HG03097 (cell line): ENCODE data around the gene MFAP4.

ENCODE experiments used
- ATAC-seq: cut with Tn5 transposase; IDR thresholded peaks from one replicate; pipeline ENCODE4 v1.9.1; 2021; ENCODE audit not compliant: unreplicated experiment, low FRiP score

Gene MFAP4

GRCh38 chr17:19372866-19373504 lies 14.0 kb downstream of the MFAP4 start:
- ATAC-seq, result no peak

- ATAC-seq, result no peak
These were observed 14.6 kb downstream of the MFAP4 start for GRCh38 chr17:19372439-19372838.

GRCh38 chr17:19372011-19372370 lies 15.0 kb downstream of the MFAP4 start:
- no peak for ATAC-seq

GRCh38 chr17:19371259-19372010 lies 15.6 kb downstream of the MFAP4 start:
- ATAC-seq, result no peak

GRCh38 chr17:19370493-19370960 lies 16.5 kb downstream of the MFAP4 start:
- peak; percentile 47 for ATAC-seq

GRCh38 chr17:19369846-19370492 lies 17.0 kb downstream of the MFAP4 start:
- ATAC-seq, result no peak

GRCh38 chr17:19369107-19369778 lies 17.7 kb downstream of the MFAP4 start:
- no peak for ATAC-seq

GRCh38 chr17:19368229-19368628 lies 18.8 kb downstream of the MFAP4 start:
- ATAC-seq, result no peak

- ATAC-seq, result no peak
These were observed 20.4 kb downstream of the MFAP4 start for GRCh38 chr17:19366637-19366972.

GRCh38 chr17:19365833-19366636 lies 21.0 kb downstream of the MFAP4 start:
- ATAC-seq, result no peak

- no peak for ATAC-seq
These were observed 21.5 kb downstream of the MFAP4 start for GRCh38 chr17:19365499-19365817.

GRCh38 chr17:19364699-19365498 lies 22.1 kb downstream of the MFAP4 start:
- ATAC-seq, result no peak

GRCh38 chr17:19363460-19364035 lies 23.4 kb downstream of the MFAP4 start:
- no peak for ATAC-seq

- no peak for ATAC-seq
These were observed 23.9 kb downstream of the MFAP4 start for GRCh38 chr17:19363114-19363438.

GRCh38 chr17:19362277-19363113 lies 24.5 kb downstream of the MFAP4 start, which contains the start of gene B9D1:
Gene B9D1, minus strand, starts transcription at chr17:19362723. Its CDS starts 154 bp downstream, at chr17:19362569.
- ATAC-seq, result peak; percentile 62

GRCh38 chr17:19361944-19362276 lies 25.1 kb downstream of the MFAP4 start:
- no peak for ATAC-seq

- ATAC-seq, result no peak
These were observed 25.7 kb downstream of the MFAP4 start for GRCh38 chr17:19361326-19361725.

GRCh38 chr17:19360772-19361171 lies 26.2 kb downstream of the MFAP4 start:
- no peak for ATAC-seq

- no peak for ATAC-seq
These were observed 27.1 kb downstream of the MFAP4 start for GRCh38 chr17:19359856-19360255.
